ENCODE data around the gene BRINP1.

The BRINP1 gene

GRCh38 chr9:119250730-119251129 is 118.5 kb downstream of the BRINP1 start:
- Histone ChIP-seq H3K4me1 (ENCODE audit: insufficient read depth, poor library complexity, severe bottlenecking) (no peaks in the 10 kb centered on the region), H3K27ac (ENCODE audit: poor library complexity, severe bottlenecking) (no peak overlapping the region), H3K4me3 (ENCODE audit: severe bottlenecking) (no peak overlapping the region), H3K36me3 (ENCODE audit: low read depth) (no peaks in the 10 kb centered on the region), H3K9me3 (ENCODE audit: severe bottlenecking) (no peaks in the 10 kb centered on the region), H3K27me3 (ENCODE audit: insufficient read depth, poor library complexity, severe bottlenecking) (no peaks in the 10 kb centered on the region)
- no peak for TF ChIP-seq CTCF (IDR thresholded peaks at IDR 0.05; ENCODE audit: poor library complexity, severe bottlenecking)
- DNase-seq (ENCODE audit: low spot score) = no peak
- no peak for ATAC-seq (ENCODE audit: low read depth)

DNA sequence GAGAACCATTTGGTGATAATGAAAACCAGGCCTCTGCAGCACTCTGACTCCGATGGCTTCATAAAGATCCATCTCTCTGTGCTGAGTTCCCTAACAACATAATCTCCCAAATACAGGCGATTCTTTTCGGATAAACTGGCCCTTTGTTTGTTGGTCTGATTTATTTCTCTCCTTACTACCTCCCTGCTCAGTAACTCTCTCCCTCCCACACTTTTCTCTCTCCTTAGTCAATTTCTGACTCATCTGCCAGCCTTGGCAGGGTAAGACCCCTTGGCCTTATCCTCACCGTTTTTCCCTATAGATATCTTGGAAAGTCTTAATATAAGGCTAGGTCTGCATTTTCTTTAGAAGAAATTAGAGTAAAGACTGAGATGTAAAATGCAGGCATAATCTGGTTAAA is 128.7 kb downstream of the BRINP1 start:
- no peaks in the 10 kb centered on the region for H3K9me3 ChIP-seq (ENCODE audit: severe bottlenecking)
- no peaks in the 10 kb centered on the region for H3K4me1 ChIP-seq (ENCODE audit: insufficient read depth, poor library complexity, severe bottlenecking)
- no peak for DNase-seq (ENCODE audit: low spot score)
- H3K27me3 ChIP-seq (ENCODE audit: insufficient read depth, poor library complexity, severe bottlenecking) = no peaks in the 10 kb centered on the region
- no peak for ATAC-seq (ENCODE audit: low read depth)
- no peak for TF ChIP-seq CTCF (IDR thresholded peaks at IDR 0.05; ENCODE audit: poor library complexity, severe bottlenecking)
- H3K27ac ChIP-seq (ENCODE audit: poor library complexity, severe bottlenecking) = no peak overlapping the region
- no peak overlapping the region for H3K4me3 ChIP-seq (ENCODE audit: severe bottlenecking)
- H3K36me3 ChIP-seq (ENCODE audit: low read depth) = no peaks in the 10 kb centered on the region

DNA sequence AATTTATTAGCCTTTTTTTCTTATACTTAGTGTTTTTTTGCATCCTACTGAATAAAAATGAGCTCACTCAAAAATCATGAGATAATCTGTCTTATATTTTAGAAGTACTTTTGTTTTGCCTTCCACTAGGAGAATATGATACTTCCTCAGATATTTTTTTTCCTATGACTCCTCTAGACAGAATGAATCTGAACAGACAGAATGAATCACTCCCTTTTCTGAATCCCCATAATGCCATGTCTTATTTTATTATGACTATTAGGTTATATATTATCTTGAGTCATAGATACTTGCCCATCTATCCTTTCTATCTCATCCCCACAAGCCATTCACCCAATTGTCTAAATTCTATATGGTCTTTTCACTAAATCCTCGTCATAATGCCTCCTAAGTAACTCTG is 134.6 kb downstream of the BRINP1 start:
- no peaks in the 10 kb centered on the region for H3K9me3 ChIP-seq (ENCODE audit: severe bottlenecking)
- no peak for TF ChIP-seq CTCF (IDR thresholded peaks at IDR 0.05; ENCODE audit: poor library complexity, severe bottlenecking)
- no peaks in the 10 kb centered on the region for H3K36me3 ChIP-seq (ENCODE audit: low read depth)
- no peaks in the 10 kb centered on the region for H3K4me1 ChIP-seq (ENCODE audit: insufficient read depth, poor library complexity, severe bottlenecking)
- no peak overlapping the region for H3K27ac ChIP-seq (ENCODE audit: poor library complexity, severe bottlenecking)
- DNase-seq (ENCODE audit: low spot score) (no peak), ATAC-seq (ENCODE audit: low read depth) (no peak)
- H3K27me3 ChIP-seq (ENCODE audit: insufficient read depth, poor library complexity, severe bottlenecking) = no peaks in the 10 kb centered on the region
- H3K4me3 ChIP-seq (ENCODE audit: severe bottlenecking) = no peak overlapping the region

GRCh38 chr9:119227422-119227821 is 141.8 kb downstream of the BRINP1 start:
- Histone ChIP-seq H3K27me3 (ENCODE audit: insufficient read depth, poor library complexity, severe bottlenecking) (no peaks in the 10 kb centered on the region), H3K4me3 (ENCODE audit: severe bottlenecking) (no peak overlapping the region), H3K9me3 (ENCODE audit: severe bottlenecking) (no peaks in the 10 kb centered on the region), H3K4me1 (ENCODE audit: insufficient read depth, poor library complexity, severe bottlenecking) (no peaks in the 10 kb centered on the region), H3K27ac (ENCODE audit: poor library complexity, severe bottlenecking) (no peak overlapping the region), H3K36me3 (ENCODE audit: low read depth) (no peaks in the 10 kb centered on the region)
- ATAC-seq (ENCODE audit: low read depth) (no peak), DNase-seq (ENCODE audit: low spot score) (no peak)
- no peak for TF ChIP-seq CTCF (IDR thresholded peaks at IDR 0.05; ENCODE audit: poor library complexity, severe bottlenecking)

DNA sequence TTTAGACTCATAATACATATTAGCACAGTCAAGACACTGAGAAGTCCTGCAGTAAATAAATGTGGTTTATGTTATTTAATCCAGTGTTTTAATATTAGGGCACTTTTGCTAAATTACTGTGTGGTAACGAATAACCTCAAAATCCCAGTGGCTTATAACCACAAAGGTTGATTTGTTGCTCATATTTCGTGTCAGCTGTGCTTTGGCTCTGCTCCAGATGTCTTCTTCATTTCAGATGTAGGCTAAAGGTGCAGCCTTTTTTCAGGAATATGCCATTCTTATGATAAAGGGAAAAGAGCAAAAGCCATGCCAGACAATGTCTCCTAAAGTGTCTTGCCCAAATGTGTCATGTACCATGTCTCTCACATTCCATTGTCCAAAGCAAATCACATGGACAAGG is 144.8 kb downstream of the BRINP1 start:
- Histone ChIP-seq H3K9me3 (ENCODE audit: severe bottlenecking) (no peaks in the 10 kb centered on the region), H3K27me3 (ENCODE audit: insufficient read depth, poor library complexity, severe bottlenecking) (no peaks in the 10 kb centered on the region), H3K4me3 (ENCODE audit: severe bottlenecking) (no peak overlapping the region), H3K36me3 (ENCODE audit: low read depth) (no peaks in the 10 kb centered on the region), H3K4me1 (ENCODE audit: insufficient read depth, poor library complexity, severe bottlenecking) (no peaks in the 10 kb centered on the region), H3K27ac (ENCODE audit: poor library complexity, severe bottlenecking) (no peak overlapping the region)
- no peak for DNase-seq (ENCODE audit: low spot score)
- ATAC-seq (ENCODE audit: low read depth) = no peak
- TF ChIP-seq CTCF (IDR thresholded peaks at IDR 0.05; ENCODE audit: poor library complexity, severe bottlenecking) = no peak

All from RWPE2 (cell line).